Right renal cortex interstitium (tissue), 3 donors: Measurements from ENCODE around the gene CDK16. TPM values are rescaled to one million over a fixed set of nuclear protein-coding genes. Genes with fewer than 3 reads are reported as not detected.

Experiments used
- DNase-seq, 3 donors: peaks; one replicate each; pipeline ENCODE4 v3.0.0-alpha.2; 2013; ENCODE audit warnings: low read depth in 3 of 3, low spot score in 2 of 3
- polyA plus RNA-seq, 3 donors: library from polyadenylated mRNA; unstranded; fragments of 120-200 nt; gene quantifications; one replicate each; pipeline ENCODE4 v1.2.1, GENCODE V29; 2013; ENCODE audit not compliant: insufficient read length in 3 of 3

The CDK16 gene
- polyA plus RNA-seq, 3 donors = 99.8 to 105 (median 105) TPM

DNA sequence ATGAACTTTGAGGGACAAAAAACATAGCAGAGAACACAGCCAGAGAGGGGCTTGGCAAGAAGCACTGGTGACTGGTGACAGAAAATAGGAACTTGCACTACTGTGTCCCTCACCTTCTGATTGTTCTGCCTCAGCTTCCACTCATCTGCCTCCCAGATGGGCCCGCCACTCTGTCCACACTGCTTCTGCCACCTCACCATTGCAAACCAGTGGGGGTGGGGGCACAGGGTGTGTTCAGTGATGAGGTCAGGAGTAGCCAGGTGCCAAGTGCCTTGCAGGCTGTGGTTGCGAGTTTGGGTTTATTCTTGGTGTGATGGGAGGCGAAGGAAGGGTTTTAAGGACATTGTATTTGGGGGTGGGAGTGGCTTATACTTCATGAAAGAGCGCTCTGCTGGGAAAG is 34.0 kb upstream of the CDK16 start:
- DNase-seq = no peak

DNA sequence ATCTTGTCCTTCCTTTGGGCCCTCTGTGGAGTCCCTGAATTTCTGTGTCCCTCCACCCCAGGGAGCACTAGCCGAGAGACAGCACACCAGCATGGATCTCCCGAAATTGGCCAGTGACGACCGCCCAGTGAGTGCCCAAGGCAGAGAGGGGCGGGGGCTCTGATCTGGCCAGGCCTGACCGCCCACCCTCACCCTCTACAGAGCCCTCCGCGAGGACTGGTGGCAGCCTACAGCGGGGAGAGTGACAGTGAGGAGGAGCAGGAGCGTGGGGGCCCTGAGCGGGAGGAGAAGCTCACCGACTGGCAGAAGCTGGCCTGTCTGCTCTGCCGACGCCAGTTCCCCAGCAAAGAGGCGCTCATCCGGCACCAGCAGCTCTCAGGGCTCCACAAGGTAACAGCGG is 33.2 kb upstream of the CDK16 start:
- no peak for DNase-seq

DNA sequence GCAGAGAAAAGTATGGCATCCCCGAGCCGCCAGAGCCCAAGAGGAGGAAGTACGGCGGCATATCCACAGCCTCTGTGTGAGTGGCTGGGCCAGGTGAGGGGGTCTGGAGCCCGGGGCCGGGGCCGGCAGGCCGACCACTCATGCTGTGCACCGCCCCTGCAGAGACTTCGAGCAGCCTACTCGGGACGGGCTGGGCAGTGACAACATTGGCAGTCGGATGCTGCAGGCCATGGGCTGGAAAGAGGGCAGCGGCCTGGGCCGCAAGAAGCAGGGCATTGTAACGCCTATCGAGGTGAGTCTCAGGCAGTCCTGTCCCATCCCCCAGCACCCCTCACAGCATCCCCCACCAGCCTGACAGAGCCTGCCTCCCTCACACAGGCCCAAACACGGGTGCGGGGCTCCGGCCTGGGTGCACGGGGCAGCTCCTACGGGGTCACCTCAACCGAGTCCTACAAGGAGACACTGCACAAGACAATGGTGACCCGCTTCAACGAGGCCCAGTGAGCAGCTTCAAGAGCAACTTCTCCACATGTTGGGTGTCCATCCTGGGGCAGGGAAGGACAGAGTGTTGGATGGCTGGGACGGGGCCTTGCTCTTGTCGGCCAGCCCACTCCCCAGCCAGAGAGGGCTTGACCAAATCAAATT is 32.3 kb upstream of the CDK16 start:
- DNase-seq = no peak

DNA sequence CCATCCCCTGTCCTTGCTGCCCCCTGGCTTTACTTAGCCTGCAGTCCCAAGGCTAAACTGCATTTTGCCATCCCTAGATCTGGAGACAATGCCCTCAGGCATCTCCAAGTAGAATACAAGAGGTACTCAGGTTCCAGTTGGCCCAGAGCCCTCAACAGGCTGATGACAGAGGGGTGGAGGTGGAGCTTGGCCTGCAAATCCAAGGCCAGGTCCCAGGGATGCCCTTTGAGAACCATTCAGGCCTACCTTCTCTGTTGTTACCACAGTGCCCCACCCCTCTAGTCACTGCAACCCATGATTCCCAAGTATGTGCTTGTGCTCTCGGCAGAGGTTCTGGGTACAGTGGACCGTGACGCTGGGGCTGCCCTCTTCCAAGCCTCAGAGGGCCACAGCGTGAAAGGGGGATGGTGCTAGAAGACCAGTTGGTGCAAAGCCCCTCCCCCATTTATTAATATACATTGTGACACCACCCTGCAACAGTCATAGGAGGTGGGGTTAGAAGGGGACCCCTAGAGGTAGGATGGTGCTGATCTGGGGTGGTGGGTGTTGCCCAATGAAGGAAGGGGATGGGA is 31.3 kb upstream of the CDK16 start:
- DNase-seq = no peak

DNA sequence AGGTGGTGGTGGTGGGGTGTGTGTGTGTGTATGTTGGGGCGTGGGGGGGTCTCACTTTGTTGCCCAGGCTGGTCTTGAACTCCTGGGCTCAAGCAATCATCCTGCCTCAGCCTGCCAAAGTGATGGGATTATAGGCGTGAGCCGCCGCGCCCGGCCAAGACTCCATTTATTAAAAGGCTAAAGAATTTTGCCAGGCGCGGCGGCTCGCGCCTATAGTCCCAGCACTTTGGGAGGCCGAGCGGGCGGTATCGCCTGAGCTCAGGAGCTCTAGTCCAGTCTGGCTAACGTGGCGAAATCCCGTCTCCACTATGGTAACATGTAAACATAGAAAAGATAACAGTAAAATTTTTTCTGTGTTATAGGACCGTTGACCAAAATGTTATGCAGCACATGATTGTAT is 28.6 kb upstream of the CDK16 start:
- no peak for DNase-seq

DNA sequence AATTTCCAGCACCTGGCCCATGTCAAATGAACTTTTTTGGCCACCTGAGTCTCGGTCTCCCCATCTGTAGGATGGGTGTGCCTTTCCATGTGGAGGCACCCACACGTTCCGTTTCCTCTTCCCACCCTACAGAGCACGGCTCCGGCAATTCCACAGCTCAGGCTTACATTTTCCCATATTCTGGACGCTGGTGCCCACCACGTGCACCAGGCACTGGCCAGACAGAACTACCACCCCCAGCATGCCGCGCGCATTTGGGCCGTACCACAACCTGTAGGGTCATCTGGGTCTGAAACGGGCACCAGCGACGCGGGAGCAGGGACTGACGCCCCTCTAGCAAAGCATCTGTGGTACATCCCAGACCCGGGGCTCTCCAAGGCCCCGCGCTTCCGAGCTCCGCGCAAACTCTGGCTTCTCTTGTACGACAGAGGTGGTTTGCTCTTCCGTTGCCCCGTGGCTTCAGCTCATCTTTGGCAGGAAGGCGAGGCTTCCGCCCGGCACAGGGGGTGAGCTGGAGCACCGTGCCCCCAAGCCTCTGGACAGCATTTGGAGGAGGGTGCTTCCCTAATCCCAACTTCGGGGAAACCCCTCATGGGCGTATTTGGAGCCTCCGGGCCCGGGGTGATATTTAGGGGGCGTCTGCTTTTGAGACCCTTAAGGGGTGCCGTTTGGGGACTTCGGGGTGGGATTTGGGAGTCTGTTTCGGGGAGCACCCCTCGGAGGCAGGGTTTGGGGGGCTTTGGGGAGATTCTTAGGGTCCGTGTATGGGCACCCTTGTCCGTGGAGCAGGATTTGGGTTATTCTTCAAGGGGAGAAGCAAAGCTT is 27.8 kb upstream of the CDK16 start:
- peak in 2 of 3 donors; percentile 60 to 75 for DNase-seq

DNA sequence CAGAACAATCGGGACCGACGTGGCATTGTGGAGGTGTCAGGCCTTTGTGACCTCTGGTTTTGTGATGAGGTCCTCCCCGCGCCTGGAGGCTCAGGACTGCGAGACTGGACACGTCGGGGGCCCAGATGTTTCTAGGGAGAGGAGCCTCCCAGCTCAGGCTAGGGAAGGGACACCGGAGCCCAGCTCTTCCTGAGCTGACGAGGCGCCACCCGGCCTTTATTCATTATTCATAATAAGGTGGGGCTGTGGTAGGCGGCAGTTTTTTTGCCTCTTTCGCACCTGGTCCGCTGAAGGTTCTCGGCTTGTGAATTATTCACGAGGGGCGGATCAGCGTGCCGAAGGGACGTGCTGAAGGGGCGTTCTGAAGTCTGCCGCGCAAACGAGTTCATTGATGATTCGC is 27.1 kb upstream of the CDK16 start:
- no peak for DNase-seq

DNA sequence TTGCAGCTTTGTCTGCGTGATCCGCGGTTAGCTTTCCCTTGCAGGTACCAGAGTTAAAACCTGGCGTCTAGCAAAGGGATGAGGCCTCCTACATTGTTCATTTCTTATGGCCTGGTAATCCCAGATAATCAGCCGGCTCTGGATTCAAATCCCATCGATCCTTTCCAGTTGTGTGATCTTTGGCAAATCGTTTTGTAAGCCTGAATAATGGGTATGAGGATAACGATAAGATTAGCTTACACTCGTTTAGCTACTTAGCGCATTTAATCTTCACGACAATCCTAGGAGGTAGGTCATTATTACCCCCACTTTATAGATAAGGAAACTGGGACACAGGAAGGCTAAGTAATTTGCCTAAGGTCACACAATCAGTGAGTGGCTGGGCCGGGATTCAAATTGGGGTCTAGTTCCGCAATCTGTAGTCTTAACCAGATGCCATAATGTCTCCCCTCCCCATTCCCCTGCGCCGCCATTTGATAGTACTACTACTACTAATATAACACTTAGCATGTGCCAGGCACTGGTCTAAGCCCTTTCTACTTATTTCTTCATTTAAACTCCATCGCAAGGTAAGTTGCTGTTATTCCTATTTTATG is 26.6 kb upstream of the CDK16 start:
- DNase-seq = no peak

DNA sequence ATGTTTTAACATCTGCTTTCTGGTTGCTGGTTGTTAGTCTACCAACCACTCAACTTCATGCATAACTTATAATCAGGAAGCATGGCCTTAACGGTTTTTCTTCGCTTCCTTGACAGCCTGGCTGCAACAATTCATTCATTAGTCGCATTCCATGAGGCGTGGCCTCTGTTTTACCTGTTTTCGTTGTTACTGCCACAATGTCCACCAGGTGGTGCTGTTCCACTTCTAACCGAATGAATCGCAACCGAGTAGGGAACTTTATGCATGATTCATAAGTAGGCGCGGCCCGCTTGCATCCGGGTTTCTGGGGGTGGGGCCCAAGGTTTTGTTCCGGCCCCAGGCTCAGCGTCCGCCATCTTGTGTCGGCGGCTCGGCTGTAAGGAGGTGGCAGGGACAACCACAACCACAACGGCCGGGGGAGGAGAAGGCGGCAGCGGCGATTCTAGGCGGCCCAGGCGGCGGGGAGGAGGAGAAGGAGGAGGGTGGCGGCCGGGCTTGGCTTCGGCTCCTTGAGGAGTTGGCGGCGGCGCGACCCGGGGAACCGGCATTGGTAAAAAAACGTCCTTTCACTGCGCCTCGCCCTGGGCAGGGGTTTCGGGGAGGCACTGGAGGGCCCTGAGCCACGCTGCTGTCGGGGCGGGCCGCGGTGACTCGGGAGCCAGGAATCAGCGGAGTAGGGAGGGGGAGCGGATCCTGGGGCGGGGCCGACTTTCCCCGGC is 24.8 kb upstream of the CDK16 start, which contains the start of gene UBA1:
TSS of gene UBA1 (plus strand) at position 355 of the 719 bp plus-strand sequence. CDS start 4,974 bp downstream, outside the sequence.
- peak; percentile 84 to 89 (median 88) for DNase-seq

DNA sequence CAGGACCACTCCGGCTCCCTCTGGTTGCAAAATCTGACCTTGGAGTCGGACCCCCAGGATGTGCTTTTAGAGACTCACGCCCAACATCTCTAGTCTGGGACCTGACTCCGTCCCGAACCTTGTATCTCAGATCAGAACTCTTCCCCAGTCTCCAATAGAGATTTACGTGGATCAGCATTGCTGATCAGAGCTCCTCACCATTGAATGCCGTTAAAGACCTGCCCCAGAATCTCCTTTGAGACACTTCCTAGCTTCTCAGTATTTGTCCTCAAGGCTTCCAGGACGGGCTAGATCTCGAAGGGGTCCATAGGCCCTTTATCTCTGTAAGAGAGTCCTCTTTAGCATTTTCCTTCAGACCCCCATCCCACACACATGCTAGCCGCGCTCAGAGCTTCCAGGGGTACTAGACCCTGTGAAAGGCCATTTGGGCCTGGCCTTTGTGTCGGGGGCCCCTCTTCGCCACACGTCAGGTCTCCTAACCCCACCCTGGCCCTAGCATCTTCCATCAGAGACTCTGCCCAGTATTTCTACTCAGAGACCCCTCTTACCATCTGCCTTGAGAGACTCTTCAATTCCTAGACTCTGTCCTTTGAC is 24.2 kb upstream of the CDK16 start:
- no peak for DNase-seq

DNA sequence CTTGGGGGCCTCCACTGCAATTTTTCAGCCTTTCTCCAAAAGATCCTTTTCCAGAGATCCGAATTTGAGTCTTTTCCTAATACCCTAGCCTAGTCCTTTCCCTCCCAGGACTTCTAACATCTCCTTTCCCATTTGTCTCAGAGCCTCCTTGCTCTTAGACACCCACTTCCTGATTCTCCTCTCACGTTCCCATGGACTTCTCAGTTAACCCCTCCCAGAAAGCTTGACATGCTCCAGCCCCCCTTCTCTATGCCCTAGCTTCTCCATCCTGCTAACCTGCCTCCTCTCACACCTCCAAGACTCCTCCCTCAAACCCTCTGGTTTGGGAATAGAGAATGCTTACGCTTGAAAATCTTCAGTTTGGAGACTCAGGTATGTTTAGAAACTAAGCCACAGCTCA is 22.4 kb upstream of the CDK16 start:
- no peak for DNase-seq

DNA sequence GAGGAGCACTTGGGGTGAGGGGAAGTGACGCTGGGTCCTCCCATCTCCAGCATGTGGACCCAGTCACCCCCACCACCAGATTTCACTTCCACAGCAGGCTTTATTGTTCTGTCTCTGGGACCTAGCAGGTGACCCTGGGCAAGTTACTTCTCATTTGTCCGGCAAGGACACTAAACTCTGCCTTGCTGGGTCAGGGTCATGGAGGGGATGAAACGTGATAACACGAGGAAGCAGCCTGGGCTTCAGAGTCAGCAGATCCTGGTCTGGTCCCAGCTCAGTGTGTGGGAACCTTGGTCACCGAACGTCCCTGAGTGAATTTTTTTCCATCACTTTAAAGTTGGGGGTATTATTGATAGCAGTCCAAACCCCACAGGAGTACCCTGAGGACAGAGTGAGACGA is 21.0 kb upstream of the CDK16 start:
- DNase-seq = no peak

DNA sequence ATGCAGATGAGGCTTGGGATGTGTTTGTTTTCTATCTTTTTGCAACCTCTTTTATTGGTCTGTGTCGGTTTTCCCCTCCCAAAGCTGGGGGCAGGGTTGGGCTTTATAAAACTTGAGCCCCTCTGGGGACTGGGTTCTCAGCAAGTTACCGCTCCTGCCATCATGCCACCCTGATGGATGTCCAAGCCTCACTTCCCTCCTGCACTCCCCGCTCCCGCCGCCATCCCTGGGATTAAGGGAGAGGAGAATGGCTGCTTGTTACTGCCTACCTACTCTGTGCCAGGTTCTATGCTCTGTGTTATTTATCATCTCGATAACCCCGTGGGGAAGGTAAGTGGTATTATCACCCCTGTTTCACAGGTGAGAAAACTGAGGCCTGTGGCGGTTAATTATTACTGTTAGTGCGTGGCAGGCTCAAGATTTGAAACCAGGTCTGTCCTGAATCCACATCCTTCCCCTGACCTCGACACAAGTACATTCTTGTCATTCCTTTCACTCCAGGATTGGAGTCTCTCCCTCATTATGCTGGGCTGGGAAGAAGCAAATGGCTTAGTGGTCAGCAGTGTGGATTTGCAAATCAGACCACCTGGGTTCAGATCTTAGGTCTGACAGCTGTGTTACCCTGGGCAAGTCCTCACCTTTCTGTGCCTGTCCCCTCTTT is 20.3 kb upstream of the CDK16 start:
- DNase-seq = no peak

DNA sequence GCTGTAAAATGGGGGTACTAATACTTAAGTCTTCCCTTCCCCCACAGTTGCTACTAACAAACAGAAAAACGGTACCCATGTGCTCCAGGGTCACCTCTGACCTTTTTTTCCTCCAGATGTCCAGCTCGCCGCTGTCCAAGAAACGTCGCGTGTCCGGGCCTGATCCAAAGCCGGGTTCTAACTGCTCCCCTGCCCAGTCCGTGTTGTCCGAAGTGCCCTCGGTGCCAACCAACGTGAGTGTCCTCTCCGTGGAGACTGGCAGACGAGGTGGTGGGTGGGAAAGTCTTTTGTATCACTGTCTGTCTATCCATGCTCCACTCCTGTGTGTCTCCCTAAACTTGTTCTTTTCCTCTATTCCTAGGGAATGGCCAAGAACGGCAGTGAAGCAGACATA is 19.8 kb upstream of the CDK16 start:
- DNase-seq = no peak

DNA sequence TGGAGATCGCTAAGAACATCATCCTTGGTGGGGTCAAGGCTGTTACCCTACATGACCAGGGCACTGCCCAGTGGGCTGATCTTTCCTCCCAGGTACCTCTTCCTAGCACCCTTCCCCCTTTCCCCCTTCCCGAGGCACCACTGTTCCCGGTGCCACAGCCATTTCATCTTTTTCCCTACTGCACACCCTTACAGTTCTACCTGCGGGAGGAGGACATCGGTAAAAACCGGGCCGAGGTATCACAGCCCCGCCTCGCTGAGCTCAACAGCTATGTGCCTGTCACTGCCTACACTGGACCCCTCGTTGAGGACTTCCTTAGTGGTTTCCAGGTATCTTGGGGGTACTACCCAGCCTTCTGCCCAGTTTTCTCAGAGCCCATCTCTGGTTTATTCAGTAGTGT is 19.2 kb upstream of the CDK16 start:
- no peak for DNase-seq

DNA sequence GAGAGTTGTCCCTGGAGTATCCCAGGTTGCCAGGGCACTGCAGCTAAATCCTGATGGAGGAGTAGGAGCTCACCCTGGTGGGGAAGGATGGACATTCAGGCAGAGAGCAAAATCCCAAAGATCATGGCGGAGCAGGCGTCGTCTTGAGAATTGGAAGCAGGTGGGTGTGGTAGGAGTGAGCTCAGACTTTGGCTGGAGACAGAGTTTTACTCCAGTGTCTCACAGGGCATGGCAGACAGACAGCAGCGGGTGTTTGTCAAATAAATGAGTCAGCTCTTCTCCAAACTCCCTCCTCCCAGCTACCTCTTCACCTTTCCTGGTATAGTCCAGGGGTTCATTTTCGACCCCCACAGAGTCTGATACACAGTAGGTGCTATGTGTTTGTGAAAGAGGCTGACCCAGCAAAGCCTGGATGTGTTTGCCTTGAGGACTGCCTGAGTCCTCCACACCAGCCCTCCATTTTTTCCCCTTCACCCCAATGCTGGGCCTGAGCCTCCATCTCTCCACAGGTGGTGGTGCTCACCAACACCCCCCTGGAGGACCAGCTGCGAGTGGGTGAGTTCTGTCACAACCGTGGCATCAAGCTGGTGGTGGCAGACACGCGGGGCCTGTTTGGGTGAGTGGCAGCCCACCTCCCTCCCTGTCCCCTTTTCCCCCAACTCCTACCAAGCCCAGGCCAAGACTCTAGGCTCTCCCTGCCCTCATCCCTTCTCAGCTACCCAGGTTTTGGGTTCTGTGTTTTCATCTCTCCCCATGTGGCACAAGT is 17.9 kb upstream of the CDK16 start:
- DNase-seq = no peak

DNA sequence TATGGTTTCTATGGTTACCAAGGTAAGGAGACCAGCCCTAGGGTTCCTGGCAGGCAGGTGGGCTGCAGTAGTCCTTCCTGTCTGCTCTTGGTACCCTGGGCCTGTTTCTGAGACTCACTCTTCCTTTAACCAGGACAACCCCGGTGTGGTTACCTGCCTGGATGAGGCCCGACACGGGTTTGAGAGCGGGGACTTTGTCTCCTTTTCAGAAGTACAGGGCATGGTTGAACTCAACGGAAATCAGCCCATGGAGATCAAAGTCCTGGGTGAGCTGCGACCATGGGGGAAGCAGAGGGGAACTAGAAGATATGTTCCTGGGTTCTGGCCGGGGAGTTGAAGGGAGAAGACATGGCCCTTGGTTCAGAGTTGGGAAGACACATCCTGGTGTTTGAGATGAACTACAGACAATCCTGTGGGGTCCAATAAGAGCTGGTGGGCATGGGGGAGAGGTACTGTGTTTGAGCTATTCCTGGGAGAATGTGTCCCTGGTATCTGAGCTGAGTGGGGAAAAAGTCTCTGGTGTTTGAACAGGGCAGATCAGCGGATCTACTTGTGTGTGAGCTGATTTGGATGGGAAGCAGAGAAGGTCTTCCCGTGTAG is 17.0 kb upstream of the CDK16 start:
- no peak for DNase-seq

DNA sequence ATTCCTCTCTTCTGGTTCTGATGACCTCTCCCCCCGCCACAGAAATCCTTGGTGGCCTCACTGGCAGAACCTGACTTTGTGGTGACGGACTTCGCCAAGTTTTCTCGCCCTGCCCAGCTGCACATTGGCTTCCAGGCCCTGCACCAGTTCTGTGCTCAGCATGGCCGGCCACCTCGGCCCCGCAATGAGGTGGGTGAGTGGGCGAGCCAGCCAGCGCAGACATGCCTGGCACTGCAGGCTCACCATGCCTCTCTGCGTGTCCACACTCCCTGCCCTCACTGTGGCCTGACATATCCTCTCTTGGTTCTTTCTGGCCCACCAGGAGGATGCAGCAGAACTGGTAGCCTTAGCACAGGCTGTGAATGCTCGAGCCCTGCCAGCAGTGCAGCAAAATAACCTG is 16.2 kb upstream of the CDK16 start:
- DNase-seq = no peak

DNA sequence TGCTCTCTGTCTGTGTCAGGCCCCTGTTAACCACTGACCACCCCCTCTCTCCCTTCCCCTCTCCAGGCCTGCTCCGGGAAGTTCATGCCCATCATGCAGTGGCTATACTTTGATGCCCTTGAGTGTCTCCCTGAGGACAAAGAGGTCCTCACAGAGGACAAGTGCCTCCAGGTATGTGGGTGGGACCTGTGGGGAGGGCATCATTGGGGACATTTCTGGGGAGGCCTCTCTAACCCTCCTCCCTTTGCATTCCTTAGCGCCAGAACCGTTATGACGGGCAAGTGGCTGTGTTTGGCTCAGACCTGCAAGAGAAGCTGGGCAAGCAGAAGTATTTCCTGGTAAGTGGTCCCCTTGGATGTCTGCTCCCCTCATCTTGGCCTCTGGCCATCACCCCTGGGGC is 15.6 kb upstream of the CDK16 start:
- DNase-seq = no peak
